GM18507 (cell line): ENCODE results near the gene ACSBG1.

Experiments used
- DNase-seq: peaks from one replicate; pipeline ENCODE4 v3.0.0; 2011; ENCODE audit warnings: low read depth; ENCODE audit not compliant: insufficient read length; ENCODE audit errors: extremely low spot score
- FAIRE-seq: peaks from 2 replicates; lab custom pipeline; 2011; peaks lifted over from hg19 to GRCh38; lab: Jason Lieb, UNC

ACSBG1 gene, protein sequence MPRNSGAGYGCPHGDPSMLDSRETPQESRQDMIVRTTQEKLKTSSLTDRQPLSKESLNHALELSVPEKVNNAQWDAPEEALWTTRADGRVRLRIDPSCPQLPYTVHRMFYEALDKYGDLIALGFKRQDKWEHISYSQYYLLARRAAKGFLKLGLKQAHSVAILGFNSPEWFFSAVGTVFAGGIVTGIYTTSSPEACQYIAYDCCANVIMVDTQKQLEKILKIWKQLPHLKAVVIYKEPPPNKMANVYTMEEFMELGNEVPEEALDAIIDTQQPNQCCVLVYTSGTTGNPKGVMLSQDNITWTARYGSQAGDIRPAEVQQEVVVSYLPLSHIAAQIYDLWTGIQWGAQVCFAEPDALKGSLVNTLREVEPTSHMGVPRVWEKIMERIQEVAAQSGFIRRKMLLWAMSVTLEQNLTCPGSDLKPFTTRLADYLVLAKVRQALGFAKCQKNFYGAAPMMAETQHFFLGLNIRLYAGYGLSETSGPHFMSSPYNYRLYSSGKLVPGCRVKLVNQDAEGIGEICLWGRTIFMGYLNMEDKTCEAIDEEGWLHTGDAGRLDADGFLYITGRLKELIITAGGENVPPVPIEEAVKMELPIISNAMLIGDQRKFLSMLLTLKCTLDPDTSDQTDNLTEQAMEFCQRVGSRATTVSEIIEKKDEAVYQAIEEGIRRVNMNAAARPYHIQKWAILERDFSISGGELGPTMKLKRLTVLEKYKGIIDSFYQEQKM

DNA sequence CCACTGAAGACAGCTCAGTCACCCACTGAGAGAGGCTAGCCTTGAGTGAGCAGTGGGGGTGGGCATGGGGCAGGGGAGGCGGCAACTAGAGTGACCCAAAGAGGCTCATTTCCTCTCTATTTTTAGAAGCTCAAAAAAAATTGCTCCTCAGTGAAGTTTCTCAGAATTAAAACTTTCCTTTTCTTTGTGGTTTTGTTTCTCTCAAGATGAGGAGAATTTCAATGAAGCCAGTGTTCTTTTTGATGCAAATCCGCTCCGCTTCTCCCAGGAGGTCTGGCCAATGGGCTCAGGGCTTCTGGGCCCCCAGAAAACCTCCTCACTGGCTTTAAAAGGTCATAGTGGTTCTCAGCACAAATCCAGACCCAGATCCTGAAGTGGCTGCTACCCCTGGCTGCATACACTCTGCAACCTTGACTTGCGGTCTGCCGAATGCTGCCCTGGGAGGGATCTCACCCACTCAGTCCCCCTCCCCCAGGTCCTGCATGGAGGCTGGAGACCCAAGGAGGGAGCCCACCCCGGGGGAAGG lies at the start of gene ACSBG1:
Gene ACSBG1, minus strand, starts transcription at position 51 of the 526 bp plus-strand sequence. CDS start 64 bp downstream, outside the sequence.
- DNase-seq (no peak), FAIRE-seq (no peak)

- no peak for FAIRE-seq
- no peak for DNase-seq
Measured at GRCh38 chr15:78282324-78282723, 48.0 kb upstream of the ACSBG1 start.

GRCh38 chr15:78280319-78281072 lies 46.1 kb upstream of the ACSBG1 start:
- FAIRE-seq = no peak

DNA sequence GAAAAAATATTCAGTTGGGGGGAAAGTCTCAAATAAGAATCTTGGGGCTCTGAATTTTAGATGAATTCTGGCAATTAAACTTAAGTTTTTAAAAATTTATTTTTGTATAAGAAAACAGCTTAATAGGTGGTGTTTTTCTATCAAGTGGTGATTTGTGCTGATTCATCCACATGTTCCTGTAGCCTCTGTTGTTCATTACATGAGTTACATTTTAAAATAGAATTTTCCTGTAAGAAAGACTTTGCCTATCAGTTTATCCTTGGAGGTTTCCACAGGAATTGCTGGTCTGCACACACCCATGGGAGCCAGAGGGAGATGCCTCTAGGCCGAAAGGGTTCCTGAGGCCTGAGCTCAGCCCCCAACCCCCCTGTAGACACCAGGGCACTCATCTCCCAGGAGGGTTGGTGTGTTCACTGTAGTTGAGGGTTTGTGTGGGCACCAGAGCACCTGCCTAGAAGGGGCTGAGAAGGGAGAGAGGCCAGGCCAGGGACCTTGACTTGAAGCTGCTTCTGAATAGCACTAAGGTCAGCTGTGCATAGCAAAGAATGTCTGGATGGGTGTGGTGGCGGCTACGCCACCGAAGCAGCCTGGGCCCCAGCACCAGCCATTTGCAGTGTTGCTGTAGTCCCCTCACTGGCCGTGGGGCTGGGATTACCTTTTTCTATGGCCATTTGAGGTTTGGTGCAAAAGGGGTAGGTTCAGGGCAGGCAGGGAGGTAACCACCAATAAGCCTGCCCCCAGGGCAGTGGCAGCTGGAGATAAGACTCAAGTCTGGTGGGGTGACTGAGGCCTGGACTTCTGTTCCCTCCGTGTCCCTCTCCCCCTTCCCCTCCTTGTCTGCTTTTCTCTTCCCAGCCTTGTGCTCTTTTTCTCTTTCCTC lies 41.9 kb upstream of the ACSBG1 start:
- DNase-seq = no peak
- FAIRE-seq = no peak

More at GRCh38 chr15:78280319-78281072, 46.1 kb upstream of the ACSBG1 start:
- DNase-seq = no peak

DNA sequence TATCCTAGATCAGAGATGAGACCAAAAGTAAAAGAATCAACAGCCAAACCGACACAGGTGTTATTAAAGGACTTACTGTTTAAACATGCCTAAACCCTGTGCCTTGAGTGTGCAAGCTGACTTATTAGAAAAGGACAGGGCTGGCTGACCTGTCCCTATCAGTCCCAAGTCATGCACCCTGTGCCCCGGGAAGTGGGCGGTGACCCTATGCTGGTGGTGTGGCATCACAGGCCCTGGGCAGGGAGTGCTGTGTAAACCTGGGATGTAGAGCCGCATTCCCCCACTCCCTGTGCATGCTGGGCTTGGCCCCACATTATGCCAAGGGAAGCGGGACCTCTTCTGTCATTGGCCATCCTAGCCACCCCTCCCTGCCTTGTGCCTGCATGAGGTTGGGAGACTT lies 40.6 kb upstream of the ACSBG1 start:
- FAIRE-seq = no peak
- DNase-seq = no peak

DNA sequence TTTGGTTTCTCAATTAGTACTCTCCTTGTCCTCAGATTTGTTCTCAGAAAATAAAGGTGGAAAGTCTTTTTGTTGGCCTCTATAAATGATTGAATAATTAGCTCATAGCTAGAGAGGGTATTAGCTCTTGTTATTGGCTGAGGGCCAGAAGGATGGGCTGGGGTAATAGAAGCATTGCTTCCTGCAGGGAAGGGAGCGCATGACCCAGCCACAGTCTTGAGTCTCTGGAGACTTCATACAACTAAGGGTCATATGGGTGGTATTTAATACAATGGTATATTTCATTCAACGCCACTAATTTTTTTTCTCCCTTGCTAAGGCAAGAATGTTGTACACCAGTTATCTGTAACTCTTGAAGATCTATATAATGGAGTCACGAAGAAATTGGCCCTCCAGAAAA lies 38.4 kb upstream of the ACSBG1 start:
- DNase-seq (no peak), FAIRE-seq (no peak)

GRCh38 chr15:78272316-78272715 lies 38.0 kb upstream of the ACSBG1 start:
- no peak for DNase-seq

GRCh38 chr15:78266806-78267205 lies 32.4 kb upstream of the ACSBG1 start:
- FAIRE-seq (no peak), DNase-seq (no peak)

More at GRCh38 chr15:78272316-78272715, 38.0 kb upstream of the ACSBG1 start:
- FAIRE-seq = no peak

DNA sequence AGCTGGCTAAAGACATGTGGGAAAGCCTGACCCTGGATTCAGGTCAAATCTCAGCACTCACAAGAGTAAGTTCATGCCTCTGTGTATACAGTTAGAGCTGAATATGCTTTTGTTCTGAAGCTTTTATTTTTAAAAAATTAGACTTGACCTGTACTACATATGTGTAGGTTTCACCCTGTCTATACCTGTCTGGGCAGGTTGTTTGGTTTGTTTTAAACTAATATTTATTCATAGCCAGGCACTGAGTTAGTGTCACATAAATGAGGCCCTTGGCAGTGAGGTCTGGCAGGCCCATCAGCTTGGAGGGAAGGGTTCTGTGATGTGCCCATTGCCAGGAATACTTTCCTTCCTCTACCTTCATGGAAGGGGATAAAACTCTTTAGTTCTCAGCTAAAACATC lies 31.9 kb upstream of the ACSBG1 start:
- FAIRE-seq = no peak
- no peak for DNase-seq

DNA sequence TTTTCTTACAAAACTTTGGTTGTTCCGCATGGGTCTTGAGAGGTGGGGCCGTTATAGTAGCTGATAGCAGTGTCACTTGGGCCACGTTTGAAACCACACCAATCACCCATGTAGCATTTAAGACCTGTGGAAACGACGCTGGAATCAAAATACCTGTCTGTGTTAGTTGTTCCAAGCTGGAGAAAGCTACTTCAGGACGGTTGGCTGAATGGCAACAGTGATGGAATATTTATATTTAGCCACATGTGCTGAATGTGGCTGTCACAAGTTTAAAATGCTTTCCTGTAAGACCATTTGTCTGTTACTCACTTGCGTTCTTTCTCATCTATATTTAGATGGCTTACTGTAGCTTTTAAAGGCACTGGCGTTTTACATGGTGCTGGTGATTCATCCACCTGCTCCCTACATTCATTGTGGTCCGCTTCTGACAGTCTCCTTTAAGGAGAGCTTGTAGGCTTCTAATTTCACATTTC lies 31.4 kb upstream of the ACSBG1 start:
- no peak for DNase-seq
- no peak for FAIRE-seq

- DNase-seq (no peak), FAIRE-seq (peak; percentile 48)
Measured at GRCh38 chr15:78265137-78265460, 30.7 kb upstream of the ACSBG1 start.

DNA sequence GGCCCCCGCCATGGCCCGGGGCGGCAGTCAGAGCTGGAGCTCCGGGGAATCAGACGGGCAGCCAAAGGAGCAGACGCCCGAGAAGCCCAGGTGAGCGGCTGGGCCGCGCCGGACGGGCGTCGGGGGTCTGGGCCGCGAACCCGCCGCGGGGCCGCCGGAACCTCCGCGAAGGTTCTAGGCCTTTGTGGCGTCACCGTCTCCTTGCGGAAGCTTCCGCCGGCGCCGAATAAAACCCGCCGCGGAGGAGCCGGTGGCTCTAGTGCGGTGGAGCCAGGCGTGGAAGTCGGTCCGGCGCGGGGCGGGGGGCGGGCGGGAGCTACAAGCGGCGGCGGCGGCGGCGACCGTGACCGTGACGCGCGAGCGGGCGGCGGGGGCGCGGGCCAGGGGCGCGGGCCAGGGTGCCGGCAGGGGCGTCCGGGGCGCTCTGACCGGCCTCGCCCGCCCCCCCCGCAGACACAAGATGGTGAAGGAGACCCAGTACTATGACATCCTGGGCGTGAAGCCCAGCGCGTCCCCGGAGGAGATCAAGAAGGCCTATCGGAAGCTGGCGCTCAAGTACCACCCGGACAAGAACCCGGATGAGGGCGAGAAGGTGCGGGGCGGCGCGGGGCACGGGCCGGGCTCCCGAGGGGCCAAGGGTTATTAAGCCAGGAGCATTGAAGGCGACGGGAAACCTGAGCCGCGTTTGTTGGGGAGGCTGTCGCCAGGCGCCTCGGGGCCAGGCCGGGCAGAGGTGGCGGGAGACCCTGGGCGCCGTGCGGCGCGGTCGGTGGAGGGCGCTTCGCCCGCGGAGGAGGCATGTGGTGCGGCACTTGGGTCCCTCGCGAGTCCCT lies 30.2 kb upstream of the ACSBG1 start, which contains the start of gene DNAJA4:
Gene DNAJA4, plus strand, starts transcription at position 259 of the 833 bp plus-strand sequence. Its CDS starts 202 bp downstream, at position 461.
- FAIRE-seq (no peak), DNase-seq (peak; percentile 48)

DNA sequence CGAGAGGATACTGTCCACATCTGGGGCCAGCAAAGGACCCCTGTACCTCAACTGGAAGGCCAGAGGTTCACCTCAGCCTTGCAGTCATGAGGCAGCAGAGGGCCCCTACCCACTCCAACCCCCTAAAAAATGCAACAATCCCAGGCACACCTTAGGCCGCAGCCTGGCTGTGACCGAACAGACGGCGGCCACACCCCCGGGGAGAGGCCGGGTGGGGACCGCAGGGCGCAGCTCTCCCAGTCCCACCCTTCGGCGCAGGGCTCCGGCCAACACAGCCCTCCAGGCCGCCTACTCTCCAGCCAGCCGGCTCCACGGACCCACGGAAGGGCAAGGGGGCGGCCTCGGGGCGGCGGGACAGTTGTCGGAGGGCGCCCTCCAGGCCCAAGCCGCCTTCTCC lies 29.5 kb upstream of the ACSBG1 start:
- no peak for FAIRE-seq
- DNase-seq = no peak

- no peak for DNase-seq
- FAIRE-seq = no peak
Measured at GRCh38 chr15:78263351-78263781, 29.0 kb upstream of the ACSBG1 start.

GRCh38 chr15:78261062-78261461 lies 26.7 kb upstream of the ACSBG1 start:
- FAIRE-seq (no peak), DNase-seq (no peak)

GRCh38 chr15:78260489-78260888 lies 26.1 kb upstream of the ACSBG1 start:
- FAIRE-seq = no peak

DNA sequence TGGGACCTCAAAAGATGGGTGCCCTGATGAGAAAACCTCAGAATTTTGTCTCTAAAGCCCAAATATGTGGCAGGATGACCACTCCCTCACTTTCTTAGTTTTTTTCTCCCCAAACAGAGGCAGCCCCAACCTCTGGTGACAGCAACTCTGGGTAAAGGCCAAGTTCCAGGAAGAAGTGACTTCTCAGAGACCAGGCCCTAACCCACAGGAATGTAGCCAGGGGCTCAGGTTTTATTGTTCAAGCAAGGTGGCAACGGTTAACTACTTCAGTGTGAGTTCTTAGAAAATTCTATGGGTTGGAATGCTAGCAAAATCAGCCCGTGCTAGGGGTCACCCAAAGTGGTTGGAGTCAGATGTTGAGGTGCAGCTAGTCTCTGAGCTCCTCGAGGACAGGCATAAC lies 24.9 kb upstream of the ACSBG1 start:
- DNase-seq (no peak), FAIRE-seq (no peak)

More at GRCh38 chr15:78260489-78260888, 26.1 kb upstream of the ACSBG1 start:
- no peak for DNase-seq

DNA sequence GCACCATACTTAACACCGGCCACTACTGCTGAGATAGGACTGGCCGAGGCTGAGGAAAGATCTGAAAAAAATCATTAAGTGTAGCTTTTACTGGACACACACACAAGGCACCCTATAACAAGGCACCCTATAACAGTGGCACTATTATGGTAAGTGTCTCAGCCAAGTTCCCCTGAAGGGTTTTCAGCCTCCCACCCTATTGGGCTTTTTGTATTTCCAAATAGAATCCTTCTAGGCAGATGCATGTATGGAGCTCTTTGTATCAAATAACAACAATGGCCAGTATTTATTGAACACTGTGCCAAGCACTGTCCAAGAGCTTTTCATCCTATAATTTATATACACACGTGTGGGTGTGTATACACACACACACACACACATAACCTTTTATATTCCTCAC lies 23.3 kb upstream of the ACSBG1 start:
- FAIRE-seq (no peak), DNase-seq (no peak)
